Measurements from ENCODE around the gene TOGARAM1.
"Not testable (repeated sequence)": the region's sequence is repeated elsewhere in the genome, so short reads cannot be mapped to it uniquely, and the experiment has no call there.

TOGARAM1 gene

DNA sequence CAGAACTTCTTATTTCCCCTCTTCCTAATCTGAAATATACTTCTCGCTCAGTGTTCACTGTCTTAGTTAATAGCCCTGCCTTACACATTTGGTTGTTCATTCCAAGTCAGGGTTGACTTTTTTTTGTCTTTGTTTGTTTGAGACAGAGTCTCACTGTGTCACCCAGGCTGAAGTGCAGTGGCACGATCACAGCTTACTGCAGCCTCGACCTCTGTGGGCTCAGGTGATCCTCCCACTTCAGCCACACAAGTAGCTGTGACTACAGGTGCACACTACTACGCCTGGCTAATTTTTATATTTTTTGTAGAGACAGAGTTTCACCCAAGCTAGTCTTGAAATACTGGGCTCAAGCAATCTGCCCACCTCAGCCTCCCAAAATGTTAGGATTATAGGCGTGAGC is 79.7 kb downstream of the TOGARAM1 start:
- no peak for DNase-seq (ENCODE audit: low read depth in 2 of 2)

DNA sequence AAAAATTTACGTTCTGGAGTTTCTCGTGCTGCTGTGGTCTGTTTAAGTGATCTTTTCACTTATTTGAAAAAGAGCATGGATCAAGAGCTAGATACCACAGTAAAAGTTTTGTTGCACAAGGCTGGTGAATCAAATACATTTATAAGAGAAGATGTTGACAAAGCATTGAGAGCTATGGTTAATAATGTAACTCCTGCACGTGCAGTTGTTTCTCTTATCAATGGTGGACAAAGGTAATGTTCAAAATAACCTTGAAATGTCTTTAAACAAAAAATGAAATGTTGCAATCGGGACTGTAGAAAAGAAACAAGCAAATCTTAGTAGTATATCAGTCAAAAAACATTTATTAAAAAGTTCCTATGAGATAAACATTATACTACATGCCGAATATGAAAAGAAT is 82.6 kb downstream of the TOGARAM1 start:
- no peak for DNase-seq (ENCODE audit: low read depth in 2 of 2)

DNA sequence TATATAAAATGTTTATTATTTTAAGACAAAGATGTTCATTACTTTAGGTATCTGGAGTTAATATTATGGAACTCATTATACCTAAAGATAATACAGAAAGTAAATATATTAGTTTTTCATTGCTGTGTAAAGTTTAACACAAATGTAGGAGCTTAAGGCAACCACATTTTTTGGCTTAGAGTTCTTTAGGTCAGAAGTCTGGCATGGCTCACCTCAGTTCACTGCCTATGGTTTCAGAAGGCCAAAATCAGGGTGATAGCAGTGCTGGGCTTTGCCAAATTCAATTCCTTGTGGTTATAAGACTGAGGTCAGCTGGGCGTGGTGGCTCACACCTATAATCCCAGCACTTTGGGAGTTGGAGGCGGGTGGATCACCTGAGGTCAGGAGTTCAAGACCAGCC is 86.4 kb downstream of the TOGARAM1 start:
- DNase-seq (ENCODE audit: low read depth in 2 of 2) = no peak

DNA sequence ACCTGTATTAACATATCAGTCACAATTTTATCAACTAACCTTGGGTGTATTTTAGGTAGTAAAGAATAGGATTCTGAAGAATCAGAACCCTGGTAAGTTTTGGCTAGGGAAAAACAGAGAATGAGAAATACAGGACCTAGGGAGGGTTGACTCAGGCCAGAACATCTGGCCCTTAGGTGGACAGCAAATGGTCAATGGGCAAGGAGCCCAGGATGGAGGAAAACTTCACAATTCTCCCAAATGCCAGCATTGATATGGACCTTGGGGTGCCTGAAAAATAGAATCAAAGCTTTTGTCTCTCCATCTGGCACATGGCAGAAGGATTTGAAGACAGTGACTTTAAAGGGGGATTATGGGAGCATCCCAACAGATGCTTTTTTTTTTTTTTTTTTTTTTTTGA is 89.2 kb downstream of the TOGARAM1 start:
- no peak for DNase-seq (ENCODE audit: low read depth in 2 of 2)

DNA sequence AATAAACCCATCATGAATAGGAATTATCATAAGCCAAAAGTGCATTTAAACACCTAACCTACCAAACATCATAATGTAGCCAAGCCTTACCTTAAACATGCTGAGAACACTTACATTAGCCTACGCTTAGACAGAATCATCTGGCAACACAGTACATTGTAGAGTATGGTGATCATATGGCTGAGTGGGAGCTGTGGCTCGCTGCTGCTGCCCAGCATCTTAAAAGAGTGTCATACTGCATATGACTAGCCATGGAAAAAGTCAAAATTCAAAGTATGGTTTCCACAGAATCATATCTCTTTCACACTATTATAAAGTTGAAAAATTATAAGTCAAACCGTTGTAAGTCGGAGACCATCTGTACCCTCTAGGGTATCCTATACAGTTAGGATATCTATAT is 89.9 kb downstream of the TOGARAM1 start:
- DNase-seq (ENCODE audit: low read depth in 2 of 2) = no peak

DNA sequence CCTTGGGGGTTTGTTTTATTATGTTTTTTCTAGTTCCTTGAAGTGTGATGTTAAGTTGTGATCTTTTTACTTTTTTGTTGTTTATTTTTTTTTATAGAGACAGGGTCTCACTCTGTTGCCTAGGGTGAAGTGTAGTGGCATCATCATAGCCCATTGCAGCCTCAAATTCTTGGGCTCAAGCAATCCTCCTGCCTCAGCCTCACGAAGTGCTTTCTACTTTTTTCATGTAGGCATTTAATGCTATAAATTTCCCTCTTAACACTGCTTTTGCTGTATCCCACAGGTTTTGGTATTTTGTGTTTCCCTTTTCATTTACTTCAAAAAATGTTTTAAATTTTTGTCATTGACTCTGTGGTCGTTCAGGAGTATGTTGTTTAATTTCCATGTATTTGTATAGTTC is 95.4 kb downstream of the TOGARAM1 start:
- DNase-seq (ENCODE audit: low read depth in 2 of 2) = no peak

DNA sequence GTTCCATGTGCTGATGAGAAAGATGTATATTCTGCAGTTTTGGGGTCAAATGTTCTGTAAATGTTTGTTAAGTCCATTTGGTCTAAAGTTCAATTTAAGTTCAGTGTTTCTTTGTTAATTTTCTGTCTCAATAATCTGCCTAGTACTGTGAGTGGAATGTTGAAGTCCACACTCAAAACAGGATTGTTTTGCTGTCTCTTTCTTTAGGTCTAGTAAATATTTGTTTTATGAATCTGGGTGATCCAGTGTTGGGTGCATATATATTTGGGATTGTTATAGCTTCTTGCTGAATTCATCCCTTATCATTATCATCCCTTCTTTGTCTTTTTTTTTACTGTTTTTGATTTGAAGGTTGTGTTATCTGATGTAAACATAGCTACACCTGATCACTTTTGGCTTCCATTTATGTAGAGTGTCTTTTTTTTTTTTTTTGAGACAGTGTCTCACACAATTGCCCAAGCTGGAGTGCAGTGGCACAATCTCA is 95.9 kb downstream of the TOGARAM1 start:
- no peak for DNase-seq (ENCODE audit: low read depth in 2 of 2)

DNA sequence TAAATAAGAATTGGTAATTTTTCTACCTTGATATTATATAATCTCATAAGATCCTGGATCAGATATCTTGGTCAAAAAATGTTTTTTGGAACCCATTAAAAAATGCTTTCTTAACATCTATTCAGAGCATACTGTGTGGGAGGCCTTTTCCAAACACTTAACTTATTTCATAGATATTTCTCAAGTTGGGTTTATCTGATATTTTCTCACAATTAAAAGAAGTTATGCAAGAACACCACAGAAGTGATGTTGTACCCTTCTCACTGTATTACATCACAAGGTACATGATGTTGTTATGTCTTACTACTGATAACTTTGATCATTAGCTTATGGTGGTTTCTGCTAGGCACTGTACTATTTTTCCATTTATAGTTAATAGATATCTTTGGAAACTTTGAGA is 98.6 kb downstream of the TOGARAM1 start:
- no peak for DNase-seq (ENCODE audit: low read depth in 2 of 2)

DNA sequence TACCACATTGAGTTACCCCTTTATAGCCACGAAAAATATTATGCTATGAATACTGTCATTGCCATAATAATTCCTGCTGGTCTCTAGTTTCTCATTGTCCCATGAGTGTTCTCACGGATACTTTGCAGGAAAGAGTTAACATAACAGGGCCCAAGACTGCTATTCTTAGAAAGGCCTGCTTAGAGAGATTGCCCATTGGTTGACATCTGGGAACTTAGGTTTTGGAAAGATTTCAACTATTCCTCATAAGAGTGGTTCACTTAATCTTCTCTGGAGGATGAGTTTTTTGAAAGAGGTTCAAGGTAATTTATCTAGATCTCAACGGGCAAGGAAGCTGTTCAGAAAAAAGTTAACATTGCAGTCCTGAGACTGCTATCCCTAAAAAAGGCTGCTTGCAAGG is 103.5 kb downstream of the TOGARAM1 start:
- DNase-seq (ENCODE audit: low read depth in 2 of 2) = no peak

DNA sequence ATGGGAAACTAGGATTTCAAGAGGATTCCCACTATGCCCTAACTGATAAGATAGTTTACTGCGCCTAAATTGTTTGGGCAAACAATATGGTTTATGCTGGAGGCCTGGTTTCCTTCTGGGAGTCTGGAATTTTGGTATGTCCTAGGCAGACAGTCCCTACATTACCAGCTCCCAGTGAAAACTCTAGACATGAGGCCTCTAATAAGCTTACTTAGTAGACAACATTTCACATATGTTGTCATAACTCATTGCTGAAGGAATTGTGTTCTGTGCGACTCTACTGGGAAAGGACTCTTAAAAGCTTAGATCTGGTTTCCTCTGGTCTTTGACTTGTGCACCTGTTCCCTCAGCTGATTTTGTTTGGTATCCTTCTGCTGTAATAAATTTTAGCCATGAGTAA is 104.0 kb downstream of the TOGARAM1 start:
- no peak for DNase-seq (ENCODE audit: low read depth in 2 of 2)

DNA sequence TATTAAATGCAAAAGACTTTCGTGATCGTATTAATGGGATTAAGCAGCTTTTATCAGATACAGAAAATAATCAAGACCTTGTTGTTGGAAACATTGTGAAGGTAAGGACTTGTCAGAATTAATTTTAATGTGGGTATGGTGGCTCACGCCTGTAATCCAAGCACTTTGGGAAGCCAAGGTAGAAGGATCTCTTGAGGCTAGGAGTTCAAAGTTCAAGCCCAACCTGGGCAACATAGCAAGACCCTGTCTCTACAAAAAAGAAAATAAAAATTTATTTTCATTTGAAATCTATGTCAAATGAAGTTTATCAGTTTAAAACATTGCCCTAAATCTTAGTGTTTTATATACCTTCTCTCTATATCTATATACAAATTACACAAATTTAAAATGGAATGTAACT is 104.7 kb downstream of the TOGARAM1 start:
- no peak for DNase-seq (ENCODE audit: low read depth in 2 of 2)

DNA sequence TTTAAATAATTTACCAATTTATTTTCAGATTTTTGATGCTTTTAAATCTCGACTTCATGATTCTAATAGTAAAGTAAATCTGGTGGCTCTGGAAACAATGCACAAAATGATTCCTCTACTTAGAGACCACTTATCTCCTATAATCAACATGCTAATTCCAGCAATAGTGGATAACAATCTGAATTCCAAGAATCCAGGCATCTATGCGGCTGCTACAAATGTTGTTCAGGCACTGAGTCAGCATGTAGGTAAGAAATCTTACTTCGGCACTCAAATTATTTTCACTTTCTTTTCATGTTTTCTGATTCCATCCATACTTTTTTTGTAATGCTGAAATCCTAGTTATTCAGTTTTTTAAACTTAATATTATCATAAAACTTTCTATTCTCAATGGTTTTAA is 106.4 kb downstream of the TOGARAM1 start:
- DNase-seq (ENCODE audit: low read depth in 2 of 2) = no peak

DNA sequence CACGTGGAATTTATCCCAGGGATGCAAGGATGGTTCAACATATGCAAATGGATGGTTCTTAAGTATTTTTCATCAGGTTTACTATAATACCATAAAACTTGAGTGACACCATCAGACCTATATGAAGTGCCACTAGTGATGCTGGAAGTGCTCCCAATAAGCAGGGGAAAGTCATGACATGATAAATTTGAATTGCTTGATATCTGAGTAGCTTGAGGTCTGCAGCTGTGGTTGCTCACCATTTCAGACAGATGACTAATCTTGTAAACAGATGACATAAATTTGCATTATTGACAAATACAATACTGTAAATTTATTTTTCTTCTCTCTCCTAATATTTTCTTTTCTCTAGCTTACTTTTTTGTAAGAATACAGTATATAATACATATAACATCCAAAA is 108.2 kb downstream of the TOGARAM1 start:
- DNase-seq (ENCODE audit: low read depth in 2 of 2) = no peak

DNA sequence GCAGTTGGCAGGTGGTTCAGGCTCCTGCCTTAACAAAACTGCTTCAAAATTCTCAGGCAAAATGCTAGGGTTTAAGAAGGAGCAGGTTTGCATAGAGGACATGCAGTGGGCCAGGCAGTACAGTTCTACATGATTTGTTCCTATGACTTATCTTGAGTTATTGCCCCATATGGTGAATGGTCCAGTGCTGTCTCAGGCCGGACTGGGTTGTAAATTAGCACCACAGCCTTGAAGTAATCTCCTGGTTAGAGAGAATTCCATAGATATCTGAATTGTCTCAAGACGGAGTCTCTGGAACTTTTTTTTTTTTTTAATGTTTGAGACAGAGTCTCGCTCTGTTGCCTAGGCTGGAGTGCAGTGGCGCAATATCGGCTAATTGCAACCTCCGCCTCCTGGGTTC is 110.1 kb downstream of the TOGARAM1 start:
- no peak for DNase-seq (ENCODE audit: low read depth in 2 of 2)

DNA sequence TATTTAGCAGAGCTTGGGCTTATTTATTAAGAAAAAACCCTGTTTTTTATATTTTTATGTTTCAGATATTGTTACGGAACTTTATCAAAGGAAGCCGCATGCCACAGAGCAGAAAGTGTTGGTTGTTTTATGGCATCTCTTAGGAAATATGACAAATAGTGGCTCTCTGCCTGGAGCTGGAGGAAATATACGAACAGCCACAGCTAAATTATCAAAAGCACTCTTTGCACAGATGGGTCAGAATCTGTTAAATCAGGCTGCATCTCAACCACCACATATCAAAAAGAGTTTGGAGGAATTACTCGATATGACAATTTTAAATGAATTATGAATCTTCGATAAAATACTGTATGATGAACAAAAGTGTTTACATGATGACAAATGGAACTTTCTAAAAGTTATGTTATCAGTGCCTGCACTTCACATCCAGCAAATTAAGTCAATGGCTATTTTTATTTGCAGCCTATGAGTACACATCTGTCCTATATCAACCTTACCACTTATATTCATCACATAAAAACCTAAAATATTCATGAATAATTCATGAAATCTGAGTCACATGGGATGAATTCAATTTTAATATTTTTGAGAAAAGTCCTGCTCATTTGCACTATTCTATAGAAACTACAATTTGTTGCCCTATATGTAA is 111.4 kb downstream of the TOGARAM1 start:
- DNase-seq (ENCODE audit: low read depth in 2 of 2) = no peak

DNA sequence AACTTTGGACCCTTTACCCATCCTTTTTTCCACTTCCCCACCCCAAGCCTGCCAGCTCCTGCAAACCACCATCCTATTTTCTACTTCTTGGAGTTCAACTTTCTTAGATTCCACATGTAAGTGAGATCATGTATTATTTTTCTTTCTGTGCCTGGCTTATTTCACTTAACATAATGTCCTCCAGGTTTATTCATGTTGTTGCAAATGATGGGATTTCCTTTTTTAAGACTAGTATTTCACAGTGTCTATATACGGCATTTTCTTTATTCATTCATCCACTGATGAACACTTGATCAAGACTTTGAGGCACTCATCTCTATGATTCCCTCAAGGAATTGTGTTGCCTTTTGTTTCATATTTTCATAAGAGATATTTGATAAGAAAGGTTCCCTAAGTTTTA is 116.3 kb downstream of the TOGARAM1 start:
- no peak for DNase-seq (ENCODE audit: low read depth in 2 of 2)

DNA sequence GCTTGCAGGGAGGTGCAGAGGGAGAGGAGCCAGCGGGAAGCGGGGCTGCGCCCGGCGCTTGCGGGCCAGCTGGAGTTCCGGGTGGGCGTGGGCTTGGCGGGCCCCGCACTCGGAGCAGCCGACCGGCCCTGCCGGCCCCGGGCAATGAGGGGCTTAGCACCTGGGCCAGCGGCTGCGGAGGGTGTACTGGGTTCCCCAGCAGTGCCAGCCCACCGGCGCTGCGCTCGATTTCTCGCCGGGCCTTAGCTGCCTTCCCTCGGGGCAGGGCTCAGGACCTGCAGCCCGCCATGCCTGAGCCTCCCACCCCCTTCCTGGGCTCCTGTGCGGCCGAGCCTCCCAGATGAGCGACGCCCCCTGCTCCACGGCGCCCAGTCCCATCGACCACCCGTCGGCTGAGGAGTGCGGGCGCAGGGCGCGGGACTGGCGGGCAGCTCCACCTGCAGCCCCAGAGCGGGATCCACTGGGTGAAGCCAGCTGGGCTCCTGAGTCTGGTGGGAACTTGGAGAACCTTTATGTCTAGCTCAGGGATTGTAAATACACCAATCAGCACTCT is 118.5 kb downstream of the TOGARAM1 start:
- DNase-seq (ENCODE audit: low read depth in 2 of 2) = not testable (repeated sequence)

DNA sequence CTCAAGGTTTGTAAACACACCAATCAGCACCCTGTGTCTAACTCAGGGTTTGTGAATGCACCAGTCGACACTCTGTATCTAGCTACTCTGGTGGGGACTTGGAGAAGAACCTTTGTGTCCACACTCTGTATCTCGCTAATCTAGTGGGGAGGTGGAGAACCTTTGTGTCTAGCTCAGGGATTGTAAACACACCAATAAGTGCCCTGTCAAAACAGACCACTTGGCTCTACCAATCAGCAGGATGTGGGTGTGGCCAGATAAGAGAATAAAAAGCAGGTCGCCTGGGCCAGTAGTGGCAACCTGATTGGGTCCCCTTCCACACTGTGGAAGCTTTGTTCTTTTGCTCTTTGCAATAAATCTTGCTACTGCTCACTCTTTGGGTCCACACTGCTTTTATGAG is 119.1 kb downstream of the TOGARAM1 start:
- DNase-seq (ENCODE audit: low read depth in 2 of 2) = not testable (repeated sequence)

DNA sequence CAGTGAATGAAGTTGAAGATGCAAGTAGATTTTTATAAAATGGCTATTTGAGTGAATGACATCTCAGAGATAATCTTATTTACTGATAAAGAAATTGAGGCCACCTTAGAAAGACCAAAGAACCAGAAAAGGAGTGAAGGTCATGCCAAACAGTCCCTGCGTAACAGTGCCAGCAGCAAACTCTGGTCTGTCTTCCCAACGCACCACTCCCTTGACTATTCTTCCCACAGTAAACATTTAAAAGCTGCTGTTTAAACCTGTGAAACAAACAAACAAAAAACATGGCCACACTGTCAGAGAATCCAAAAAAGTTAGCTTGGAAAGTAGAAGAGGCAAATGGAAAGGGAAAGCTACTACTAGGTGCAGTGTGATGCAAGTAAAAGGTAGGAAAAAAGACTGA is 120.4 kb downstream of the TOGARAM1 start:
- no peak for DNase-seq (ENCODE audit: low read depth in 2 of 2)

DNA sequence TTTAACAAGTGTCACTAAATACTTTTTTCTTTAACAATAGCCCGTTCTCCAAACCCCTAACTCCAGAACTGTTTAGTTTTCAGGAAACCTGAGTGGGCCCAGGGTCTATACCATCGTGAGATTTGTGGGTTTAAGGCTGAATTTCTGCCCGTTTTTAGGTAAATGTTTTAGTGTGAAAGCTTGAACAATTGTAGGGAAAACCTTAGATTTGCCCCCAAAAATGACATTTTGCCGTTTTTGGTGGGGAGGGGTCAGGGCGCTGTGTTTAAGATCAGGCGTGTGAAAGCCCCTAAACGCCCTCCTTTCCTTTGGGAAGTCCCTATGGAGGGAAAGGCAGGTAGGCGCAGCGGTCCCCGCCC is 121.6 kb downstream of the TOGARAM1 start:
- DNase-seq (ENCODE audit: low read depth in 2 of 2) = no peak

DNA sequence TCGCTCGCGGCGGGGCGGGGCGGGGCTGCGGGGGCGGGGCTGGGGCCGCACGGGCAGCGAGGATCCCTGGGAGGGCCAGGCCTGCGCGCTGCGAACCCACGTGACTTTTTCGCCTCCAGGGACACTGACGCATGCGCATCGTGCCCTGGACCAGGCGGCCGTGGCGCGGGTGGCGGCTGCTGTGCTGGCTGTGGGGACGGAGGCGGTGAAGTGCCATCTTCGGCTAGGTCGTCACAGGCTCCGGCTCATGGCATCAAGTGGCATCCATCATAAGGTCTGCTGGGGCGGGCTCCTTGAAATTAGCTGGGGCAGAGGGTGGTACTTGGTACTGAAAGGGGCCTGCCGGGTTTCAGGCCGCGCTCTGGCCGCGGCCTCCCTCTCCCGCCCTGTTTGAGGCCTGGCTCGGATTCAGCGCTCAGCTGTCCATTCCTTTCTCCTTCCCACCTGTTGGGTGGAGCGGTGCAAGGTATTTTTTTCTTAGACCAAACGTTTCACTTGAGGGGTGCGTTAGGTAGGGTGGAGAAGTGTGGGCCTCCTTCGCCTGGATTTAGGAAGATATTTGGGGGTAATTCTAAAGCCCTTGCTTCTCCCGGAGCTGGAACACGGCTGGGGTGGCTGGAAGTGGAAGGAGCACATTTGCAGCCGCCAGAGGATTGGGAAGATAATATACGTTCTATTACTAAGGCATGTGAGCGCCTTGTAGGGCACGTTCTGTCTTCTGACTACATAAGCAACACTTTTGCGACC is 122.2 kb downstream of the TOGARAM1 start, which contains the start of gene PRPF39:
TSS of gene PRPF39 (plus strand) at position 141 of the 747 bp plus-strand sequence. CDS start 11,124 bp downstream, outside the sequence.
- DNase-seq (ENCODE audit: low read depth in 2 of 2) = peak; percentile 88 to 95

DNA sequence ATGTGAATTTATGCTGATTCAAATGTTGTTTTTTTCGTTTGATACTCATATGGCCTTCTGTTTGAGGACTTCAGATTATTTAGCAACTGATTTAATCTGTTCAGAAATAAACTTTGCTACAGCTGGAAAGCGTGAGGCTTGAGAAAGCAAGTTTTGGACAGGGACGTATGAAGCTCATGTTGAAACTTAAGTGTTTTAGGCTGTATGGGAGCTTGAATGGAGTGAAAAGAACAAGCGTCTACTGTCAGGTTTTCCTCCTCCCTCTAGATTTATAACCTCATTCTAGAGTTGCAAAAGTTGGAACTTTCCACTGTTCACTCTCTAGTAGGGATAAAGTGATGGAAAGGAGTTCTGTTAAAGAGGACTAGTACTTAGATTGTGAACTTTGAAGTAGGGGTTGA is 123.0 kb downstream of the TOGARAM1 start:
- no peak for DNase-seq (ENCODE audit: low read depth in 2 of 2)

DNA sequence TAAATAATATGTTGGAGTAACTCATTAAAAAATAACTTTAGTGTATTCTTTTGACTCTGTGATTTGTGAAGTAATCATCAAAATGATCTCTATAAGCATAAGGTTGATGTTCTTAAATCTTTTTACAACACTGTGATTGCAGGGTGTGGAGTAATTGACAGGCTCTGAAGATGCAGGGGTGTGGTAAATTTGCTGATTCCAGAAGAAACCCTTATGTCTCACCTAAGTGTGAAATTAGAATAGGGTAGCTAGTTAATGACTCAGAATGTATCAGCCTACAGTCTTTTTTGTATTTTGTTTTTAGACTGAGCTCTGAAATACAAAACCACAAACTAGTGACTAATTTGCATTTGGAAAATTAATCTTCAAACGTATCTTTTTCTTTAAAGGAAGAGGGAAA is 127.8 kb downstream of the TOGARAM1 start:
- DNase-seq (ENCODE audit: low read depth in 2 of 2) = no peak
